Coronary artery (tissue), 2 donors: ENCODE measurements around the gene C14orf39.
A peak's percentile ranks its signal among the peaks of the same experiment; 100 is the strongest.

Experiments
- DNase-seq: peaks from one replicate; pipeline ENCODE4 v3.0.0-alpha.2; 2017; ENCODE audit warnings: low spot score
- H3K27ac ChIP-seq, 2 donors: fragments of 200-600 bp; sonication (generic); one replicate each; pipeline ENCODE4 v1.5.1; 2016 to 2019
- H3K4me3 ChIP-seq: fragments of 200-600 bp; sonication (generic); 2 replicates; pipeline ENCODE4 v1.5.1; 2016; ENCODE audit warnings: mild to moderate bottlenecking, moderate library complexity
- TF ChIP-seq, protein P1 (sequence below): fragments of 200-600 bp; sonication (generic); IDR thresholded peaks from one replicate; pipeline ENCODE4 v1.5.1; 2019; ENCODE audit warnings: antibody characterized with exemption

C14orf39 gene

DNA sequence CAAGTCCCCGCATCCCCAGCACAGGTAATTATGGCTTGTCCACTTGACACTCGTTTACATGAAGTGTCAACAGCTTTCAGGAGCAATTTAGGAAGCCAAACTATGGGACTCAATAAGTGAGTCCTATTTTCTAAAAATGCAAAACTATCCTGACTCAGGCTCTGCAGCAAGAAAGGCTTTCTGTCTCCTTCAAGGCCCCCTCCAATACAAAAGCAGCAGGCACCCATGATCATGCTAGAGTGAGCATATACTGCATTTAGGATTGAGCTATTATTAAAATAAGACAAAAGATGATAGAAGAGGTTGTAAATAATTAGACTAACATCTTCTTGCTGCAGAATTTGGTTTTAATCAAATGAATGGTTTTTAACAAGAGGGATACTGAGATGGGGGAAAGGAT is 26.3 kb upstream of the C14orf39 start:
- DNase-seq, result no peak
- Histone ChIP-seq H3K4me3 (no peak overlapping the region), H3K27ac (no peak overlapping the region)
- TF ChIP-seq, protein P1, sequence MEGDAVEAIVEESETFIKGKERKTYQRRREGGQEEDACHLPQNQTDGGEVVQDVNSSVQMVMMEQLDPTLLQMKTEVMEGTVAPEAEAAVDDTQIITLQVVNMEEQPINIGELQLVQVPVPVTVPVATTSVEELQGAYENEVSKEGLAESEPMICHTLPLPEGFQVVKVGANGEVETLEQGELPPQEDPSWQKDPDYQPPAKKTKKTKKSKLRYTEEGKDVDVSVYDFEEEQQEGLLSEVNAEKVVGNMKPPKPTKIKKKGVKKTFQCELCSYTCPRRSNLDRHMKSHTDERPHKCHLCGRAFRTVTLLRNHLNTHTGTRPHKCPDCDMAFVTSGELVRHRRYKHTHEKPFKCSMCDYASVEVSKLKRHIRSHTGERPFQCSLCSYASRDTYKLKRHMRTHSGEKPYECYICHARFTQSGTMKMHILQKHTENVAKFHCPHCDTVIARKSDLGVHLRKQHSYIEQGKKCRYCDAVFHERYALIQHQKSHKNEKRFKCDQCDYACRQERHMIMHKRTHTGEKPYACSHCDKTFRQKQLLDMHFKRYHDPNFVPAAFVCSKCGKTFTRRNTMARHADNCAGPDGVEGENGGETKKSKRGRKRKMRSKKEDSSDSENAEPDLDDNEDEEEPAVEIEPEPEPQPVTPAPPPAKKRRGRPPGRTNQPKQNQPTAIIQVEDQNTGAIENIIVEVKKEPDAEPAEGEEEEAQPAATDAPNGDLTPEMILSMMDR, result no peak

DNA sequence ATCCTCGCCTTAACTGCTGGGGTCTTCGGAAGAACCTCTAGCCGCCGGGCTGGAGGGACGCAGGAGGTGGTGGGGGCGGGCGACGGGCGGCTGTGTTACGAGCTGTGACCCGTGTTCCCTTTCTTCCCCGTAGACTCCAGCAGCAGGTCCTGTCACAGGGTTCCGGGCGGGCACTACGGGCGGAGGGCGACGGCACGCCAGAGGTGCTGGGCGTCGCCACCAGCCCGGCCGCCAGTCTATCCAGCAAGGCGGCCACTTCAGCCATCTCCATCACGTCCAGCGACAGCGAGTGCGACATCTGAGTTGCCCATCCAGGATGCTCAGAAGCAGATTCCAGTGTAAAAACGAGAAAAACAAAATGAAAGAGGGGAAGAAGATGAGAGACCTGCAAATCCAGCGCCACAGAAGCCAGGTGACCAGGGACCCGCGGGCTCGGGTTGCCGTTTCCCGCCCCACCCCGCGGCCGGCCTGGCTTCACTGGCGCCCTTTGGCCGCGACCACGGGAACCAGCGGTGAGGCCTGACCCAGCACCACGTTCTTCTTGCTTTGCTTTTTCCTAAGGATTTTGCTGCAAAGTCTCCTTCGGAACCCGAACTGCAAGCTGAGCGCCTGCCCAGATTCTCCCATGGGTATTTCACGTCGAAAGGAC is 25.2 kb upstream of the C14orf39 start:
- no peak overlapping the region for H3K27ac ChIP-seq
- TF ChIP-seq, protein P1, result no peak
- peak overlapping the region; percentile 40 for H3K4me3 ChIP-seq
- DNase-seq, result no peak

DNA sequence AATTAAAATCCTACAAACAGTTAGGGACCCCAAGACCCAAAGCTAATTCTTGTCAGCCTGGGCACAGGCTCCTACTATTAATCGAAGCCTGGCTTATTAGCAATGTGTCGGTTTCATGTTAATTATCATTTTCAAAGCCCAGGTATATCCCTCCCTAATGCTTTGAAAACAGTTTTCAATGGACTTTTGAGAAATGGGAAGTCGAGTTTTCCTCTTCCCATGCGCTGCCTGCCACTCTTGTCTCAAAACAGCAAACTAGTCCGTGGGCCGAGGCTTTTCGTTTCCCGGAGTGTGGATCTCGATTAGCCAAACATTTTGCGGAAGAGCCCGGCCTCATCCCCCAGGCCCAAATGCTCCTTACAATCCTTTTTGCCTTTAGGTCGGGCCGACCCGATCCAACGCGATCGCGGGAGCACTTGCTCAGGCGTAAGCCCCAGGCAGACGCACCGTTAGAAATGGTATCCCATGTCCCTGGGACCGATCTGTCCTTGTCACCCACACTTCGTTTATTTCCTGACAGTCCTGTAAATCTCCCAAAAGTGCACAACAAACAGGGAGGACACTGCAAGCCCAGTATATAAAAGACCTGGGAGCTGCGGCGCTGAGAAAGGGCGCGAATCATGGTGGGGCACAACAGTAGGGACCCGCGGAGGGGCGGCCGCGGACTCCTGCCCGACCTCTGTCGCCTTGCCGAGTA is 24.5 kb upstream of the C14orf39 start:
- DNase-seq, result no peak
- Histone ChIP-seq H3K4me3 (peak overlapping the region; percentile 40), H3K27ac (no peak overlapping the region)
- TF ChIP-seq, protein P1, result no peak

DNA sequence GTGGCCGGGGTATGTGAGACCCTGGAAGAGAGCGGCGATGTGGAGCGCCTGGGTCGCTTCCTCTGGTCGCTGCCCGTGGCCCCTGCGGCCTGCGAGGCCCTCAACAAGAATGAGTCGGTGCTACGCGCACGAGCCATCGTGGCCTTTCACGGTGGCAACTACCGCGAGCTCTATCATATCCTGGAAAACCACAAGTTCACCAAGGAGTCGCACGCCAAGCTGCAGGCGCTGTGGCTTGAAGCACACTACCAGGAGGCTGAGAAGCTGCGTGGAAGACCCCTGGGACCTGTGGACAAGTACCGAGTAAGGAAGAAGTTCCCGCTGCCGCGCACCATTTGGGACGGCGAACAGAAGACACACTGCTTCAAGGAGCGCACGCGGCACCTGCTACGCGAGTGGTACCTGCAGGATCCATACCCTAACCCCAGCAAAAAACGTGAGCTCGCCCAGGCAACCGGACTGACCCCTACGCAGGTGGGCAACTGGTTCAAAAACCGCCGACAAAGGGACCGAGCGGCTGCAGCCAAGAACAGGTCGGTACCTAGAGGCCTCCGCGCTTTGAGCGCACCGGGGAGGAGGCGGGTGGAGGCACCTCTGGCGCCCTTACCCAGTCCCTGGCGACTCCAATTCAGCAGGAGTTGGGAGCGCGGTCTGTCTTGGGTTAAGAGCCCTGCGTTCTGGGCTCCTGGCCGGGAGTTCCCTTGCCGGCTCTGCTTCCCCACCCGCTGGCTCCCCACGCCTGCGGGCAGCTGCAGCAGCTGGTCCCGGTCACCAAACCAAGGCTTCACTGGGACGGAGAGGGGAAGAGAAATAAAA is 23.8 kb upstream of the C14orf39 start:
- DNase-seq, result no peak
- TF ChIP-seq, protein P1, result no peak
- no peak overlapping the region for H3K27ac ChIP-seq
- peak overlapping the region; percentile 55 for H3K4me3 ChIP-seq

DNA sequence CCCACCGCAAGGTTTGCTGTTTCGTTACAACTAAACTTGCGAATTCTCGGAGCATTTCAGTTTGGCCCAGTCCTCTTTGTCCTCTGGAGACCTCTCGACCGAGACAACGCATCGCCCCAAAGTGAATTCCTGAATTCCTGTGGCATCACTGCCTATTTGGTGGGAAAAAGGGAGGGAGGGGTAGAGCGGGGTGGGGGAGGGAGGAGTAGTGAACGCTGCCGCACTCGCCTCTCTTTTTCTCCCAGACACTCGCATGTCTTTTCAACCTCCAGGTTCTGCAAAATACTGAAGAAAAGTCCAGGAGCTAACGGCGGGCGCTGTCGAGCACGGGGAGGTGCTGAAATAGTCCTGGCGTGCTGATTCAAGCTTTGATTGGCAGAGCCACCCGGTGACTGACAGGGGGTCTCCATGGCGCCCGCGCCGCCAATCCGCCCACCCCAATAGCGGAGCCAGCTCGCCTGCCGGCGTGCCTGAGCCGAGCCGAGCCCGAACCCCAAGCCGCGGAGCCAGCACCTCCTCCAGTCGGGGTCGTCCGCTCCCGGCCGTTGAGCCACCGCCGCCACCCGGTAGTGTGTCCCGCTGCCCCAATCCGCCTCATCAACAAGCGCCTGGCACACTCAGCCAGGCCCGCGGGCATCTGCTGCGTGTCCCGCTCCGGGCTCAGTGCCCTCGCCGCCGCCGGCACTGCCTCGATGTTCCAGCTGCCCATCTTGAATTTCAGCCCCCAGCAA is 23.0 kb upstream of the C14orf39 start, which contains the start of gene SIX6:
Gene SIX6, plus strand, starts transcription at position 440 of the 731 bp plus-strand sequence. Its CDS starts 253 bp downstream, at position 693.
- Histone ChIP-seq H3K27ac (no peak within 1 kb of the TSS), H3K4me3 (peak within 1 kb of the TSS; percentile 55)
- TF ChIP-seq, protein P1, result no peak
- DNase-seq, result no peak

- Histone ChIP-seq H3K4me3 (peak overlapping the region; percentile 55), H3K27ac (no peak overlapping the region)
- no peak for DNase-seq
- TF ChIP-seq, protein P1, result no peak
Observed at GRCh38 chr14:60508363-60508706, 22.5 kb upstream of the C14orf39 start.
